Measurements from ENCODE around the gene VTI1A. TPM values are rescaled to one million over a fixed set of nuclear protein-coding genes. Genes with fewer than 3 reads are reported as not detected.

Gene VTI1A
- total RNA-seq, 1 experiment from 2014 or later = 18.1 TPM

DNA sequence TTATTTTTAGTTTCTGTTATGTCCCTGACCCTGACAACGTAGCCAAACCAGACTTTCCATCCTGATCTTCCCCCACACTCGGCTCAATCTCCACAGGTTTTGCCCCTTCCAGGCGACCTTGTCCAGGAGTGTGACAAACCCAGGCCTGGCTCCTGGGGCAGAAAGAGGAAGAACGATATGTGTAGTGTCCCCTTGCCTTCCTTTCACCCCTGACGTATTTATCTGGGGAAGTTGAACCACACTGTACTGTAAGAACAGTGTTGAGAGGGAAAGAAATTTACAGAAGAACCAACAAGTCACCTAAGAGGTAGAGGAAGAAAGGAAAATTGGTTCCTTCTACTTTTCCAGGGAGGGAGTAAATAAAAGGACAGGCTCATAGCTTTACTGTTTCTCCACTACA lies 158.0 kb downstream of the VTI1A start:
- Histone ChIP-seq H3K4me2 (no peak overlapping the region), H3F3A (ENCODE audit: insufficient read depth, low read depth) (no peaks in the 10 kb centered on the region), H3K9me2 (ENCODE audit: insufficient read depth) (no peaks in the 10 kb centered on the region), H3K4me1 (replicated peaks; ENCODE audit: insufficient read depth) (no peaks in the 10 kb centered on the region), H3K36me3 (ENCODE audit: low read depth) (no peaks in the 10 kb centered on the region), H3K27me3 (ENCODE audit: insufficient read depth, low read depth) (no peaks in the 10 kb centered on the region), H4K20me1 (ENCODE audit: insufficient read depth) (no peaks in the 10 kb centered on the region), H3K79me2 (ENCODE audit: low read depth) (no peaks in the 10 kb centered on the region), H2AFZ (no peak overlapping the region), H3K27ac (no peak overlapping the region), H3K4me3 (no peak overlapping the region), H3K9me3 (ENCODE audit: insufficient read depth, low read depth) (no peaks in the 10 kb centered on the region)
- ChIA-PET CTCF (no interaction called here), POLR2A (ENCODE audit: unreplicated experiment) (no interaction called here)
- no peak for DNase-seq
- intact Hi-C loops (cut with micrococcal nuclease; ENCODE audit: unreplicated experiment) = no loop called here
- no peak for TF ChIP-seq EZH2 (IDR thresholded peaks at IDR 0.05; ENCODE audit: low read depth)
- TF ChIP-seq, protein P1, sequence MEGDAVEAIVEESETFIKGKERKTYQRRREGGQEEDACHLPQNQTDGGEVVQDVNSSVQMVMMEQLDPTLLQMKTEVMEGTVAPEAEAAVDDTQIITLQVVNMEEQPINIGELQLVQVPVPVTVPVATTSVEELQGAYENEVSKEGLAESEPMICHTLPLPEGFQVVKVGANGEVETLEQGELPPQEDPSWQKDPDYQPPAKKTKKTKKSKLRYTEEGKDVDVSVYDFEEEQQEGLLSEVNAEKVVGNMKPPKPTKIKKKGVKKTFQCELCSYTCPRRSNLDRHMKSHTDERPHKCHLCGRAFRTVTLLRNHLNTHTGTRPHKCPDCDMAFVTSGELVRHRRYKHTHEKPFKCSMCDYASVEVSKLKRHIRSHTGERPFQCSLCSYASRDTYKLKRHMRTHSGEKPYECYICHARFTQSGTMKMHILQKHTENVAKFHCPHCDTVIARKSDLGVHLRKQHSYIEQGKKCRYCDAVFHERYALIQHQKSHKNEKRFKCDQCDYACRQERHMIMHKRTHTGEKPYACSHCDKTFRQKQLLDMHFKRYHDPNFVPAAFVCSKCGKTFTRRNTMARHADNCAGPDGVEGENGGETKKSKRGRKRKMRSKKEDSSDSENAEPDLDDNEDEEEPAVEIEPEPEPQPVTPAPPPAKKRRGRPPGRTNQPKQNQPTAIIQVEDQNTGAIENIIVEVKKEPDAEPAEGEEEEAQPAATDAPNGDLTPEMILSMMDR (conservative IDR thresholded peaks at IDR 0.05) = no peak
- no TSS peak for BruUV-seq (replicated peaks)

DNA sequence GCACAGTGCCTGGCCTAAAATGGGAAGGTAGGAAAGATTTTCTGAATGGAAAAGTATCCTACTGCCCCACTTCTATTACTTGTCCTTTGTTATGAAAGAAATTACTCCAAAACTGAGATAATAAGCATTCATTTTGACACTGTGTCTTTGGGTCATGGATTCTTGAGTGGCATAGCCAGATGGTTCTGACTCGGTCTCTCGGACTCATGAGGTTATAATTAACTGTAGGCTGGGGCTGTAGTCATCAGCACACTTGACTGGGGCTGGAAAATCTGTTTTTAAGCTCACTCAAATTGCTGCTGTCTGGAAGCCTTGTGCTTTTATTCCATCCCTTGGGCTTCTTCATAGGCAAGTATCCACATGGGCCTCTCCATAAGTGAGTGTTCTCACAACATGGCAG lies 160.5 kb downstream of the VTI1A start:
- POLR2A ChIA-PET (ENCODE audit: unreplicated experiment) = no interaction called here
- Histone ChIP-seq H3K9me3 (ENCODE audit: insufficient read depth, low read depth) (no peaks in the 10 kb centered on the region), H3K4me1 (replicated peaks; ENCODE audit: insufficient read depth) (no peaks in the 10 kb centered on the region), H2AFZ (no peak overlapping the region), H3K4me3 (no peak overlapping the region), H4K20me1 (ENCODE audit: insufficient read depth) (no peaks in the 10 kb centered on the region), H3K9me2 (ENCODE audit: insufficient read depth) (no peaks in the 10 kb centered on the region), H3K27me3 (ENCODE audit: insufficient read depth, low read depth) (no peaks in the 10 kb centered on the region), H3F3A (ENCODE audit: insufficient read depth, low read depth) (no peaks in the 10 kb centered on the region), H3K36me3 (ENCODE audit: low read depth) (no peaks in the 10 kb centered on the region), H3K4me2 (no peak overlapping the region), H3K27ac (no peak overlapping the region), H3K79me2 (ENCODE audit: low read depth) (no peaks in the 10 kb centered on the region)
- no peak for DNase-seq
- BruUV-seq (replicated peaks) = no TSS peak
- TF ChIP-seq, protein P1 (conservative IDR thresholded peaks at IDR 0.05) = no peak
- intact Hi-C loops (cut with micrococcal nuclease; ENCODE audit: unreplicated experiment) = no loop called here
- CTCF ChIA-PET = no interaction called here

DNA sequence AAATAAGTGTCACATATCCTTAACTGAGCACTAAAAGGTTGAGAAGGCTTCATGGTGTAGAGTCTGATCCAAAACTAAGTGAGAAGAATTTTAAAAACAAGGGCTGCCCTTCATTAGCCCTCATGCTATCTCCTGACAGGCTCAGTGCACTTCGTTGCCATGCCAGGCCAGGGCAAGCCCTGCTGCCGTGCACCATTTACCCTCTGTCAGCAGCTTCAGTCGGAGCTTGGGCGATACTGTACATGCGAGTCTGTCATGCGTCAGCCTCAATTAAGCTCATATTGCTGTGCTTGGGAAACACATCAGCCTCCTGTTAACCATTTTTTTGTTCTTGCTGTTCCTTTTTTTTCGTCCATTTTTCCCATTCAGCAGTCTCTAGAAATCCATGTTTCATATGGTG lies 166.6 kb downstream of the VTI1A start:
- Histone ChIP-seq H3K27ac (no peak overlapping the region), H3K4me1 (replicated peaks; ENCODE audit: insufficient read depth) (no peaks in the 10 kb centered on the region), H3K36me3 (ENCODE audit: low read depth) (no peaks in the 10 kb centered on the region), H3K9me3 (ENCODE audit: insufficient read depth, low read depth) (no peaks in the 10 kb centered on the region), H3K9me2 (ENCODE audit: insufficient read depth) (no peaks in the 10 kb centered on the region), H4K20me1 (ENCODE audit: insufficient read depth) (no peaks in the 10 kb centered on the region), H3K27me3 (ENCODE audit: insufficient read depth, low read depth) (no peaks in the 10 kb centered on the region), H3K4me2 (no peak overlapping the region), H2AFZ (no peak overlapping the region), H3K4me3 (no peak overlapping the region), H3K79me2 (ENCODE audit: low read depth) (no peaks in the 10 kb centered on the region), H3F3A (ENCODE audit: insufficient read depth, low read depth) (no peaks in the 10 kb centered on the region)
- no TSS peak for BruUV-seq (replicated peaks)
- no peak for TF ChIP-seq EZH2 (IDR thresholded peaks at IDR 0.05; ENCODE audit: low read depth)
- ChIA-PET CTCF (no interaction called here), POLR2A (ENCODE audit: unreplicated experiment) (no interaction called here)
- intact Hi-C loops (cut with micrococcal nuclease; ENCODE audit: unreplicated experiment) = no loop called here
- DNase-seq = no peak

DNA sequence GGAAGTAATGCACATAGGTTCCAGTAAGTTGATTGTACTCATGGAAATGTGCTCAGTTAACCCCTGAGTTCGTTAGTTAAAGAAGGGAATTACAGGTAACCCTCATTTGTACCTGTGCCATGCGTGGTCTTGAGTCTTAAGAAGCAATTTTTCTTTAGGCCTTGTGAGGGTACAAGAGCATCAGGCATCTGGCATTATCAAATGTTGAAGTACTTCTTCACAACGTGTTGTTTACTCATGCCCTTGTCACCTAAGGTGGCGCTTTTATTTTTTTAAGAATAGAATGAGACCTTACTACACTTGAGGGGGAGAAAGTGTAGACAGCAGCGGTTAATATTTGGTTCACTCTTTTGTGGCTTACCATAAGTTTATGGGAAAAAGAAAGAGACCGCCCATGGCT lies 167.1 kb downstream of the VTI1A start:
- intact Hi-C loops (cut with micrococcal nuclease; ENCODE audit: unreplicated experiment) = no loop called here
- Histone ChIP-seq H3F3A (ENCODE audit: insufficient read depth, low read depth) (no peaks in the 10 kb centered on the region), H3K27ac (no peak overlapping the region), H3K4me3 (no peak overlapping the region), H3K9me3 (ENCODE audit: insufficient read depth, low read depth) (no peaks in the 10 kb centered on the region), H3K9me2 (ENCODE audit: insufficient read depth) (no peaks in the 10 kb centered on the region), H4K20me1 (ENCODE audit: insufficient read depth) (no peaks in the 10 kb centered on the region), H3K27me3 (ENCODE audit: insufficient read depth, low read depth) (no peaks in the 10 kb centered on the region), H3K79me2 (ENCODE audit: low read depth) (no peaks in the 10 kb centered on the region), H2AFZ (no peak overlapping the region), H3K4me1 (replicated peaks; ENCODE audit: insufficient read depth) (no peaks in the 10 kb centered on the region), H3K36me3 (ENCODE audit: low read depth) (no peaks in the 10 kb centered on the region), H3K4me2 (no peak overlapping the region)
- no peak for DNase-seq
- BruUV-seq (replicated peaks) = no TSS peak
- ChIA-PET CTCF (no interaction called here), POLR2A (ENCODE audit: unreplicated experiment) (no interaction called here)
- TF ChIP-seq EZH2 (IDR thresholded peaks at IDR 0.05; ENCODE audit: low read depth) = no peak
- TF ChIP-seq, protein P1 (conservative IDR thresholded peaks at IDR 0.05) = no peak
